Activated naive CD4-positive, alpha-beta T cell treated with anti-CD3 and anti-CD28 coated beads for 36 hours (primary cell): Measurements from ENCODE around the gene ST3GAL3. TPM values are rescaled to one million over a fixed set of nuclear protein-coding genes. Genes with fewer than 3 reads are reported as not detected.

Source experiments
- CTCF ChIA-PET: fragments of 350-600 bp; sonication (Branson Sonifier 250); formaldehyde crosslinking; loops from one replicate; lab custom pipeline; 2021; ENCODE audit warnings: antibody characterized with exemption; lab: Charles Lee
- DNase-seq: peaks from one replicate; pipeline ENCODE4 v3.0.0-alpha.2; 2020
- H3K27ac Mint-ChIP-seq: one replicate; pipeline ENCODE4 v1.8.0; 2021; ENCODE audit warnings: mild to moderate bottlenecking, mixed read lengths
- H3K27me3 Mint-ChIP-seq: one replicate; pipeline ENCODE4 v1.8.0; 2021; ENCODE audit warnings: low read depth, mixed read lengths
- H3K36me3 Mint-ChIP-seq: one replicate; pipeline ENCODE4 v1.8.0; 2021; ENCODE audit warnings: low read depth, mixed read lengths
- H3K4me1 Mint-ChIP-seq: one replicate; pipeline ENCODE4 v1.8.0; 2021; ENCODE audit warnings: low read depth, mixed read lengths
- H3K4me3 Mint-ChIP-seq: one replicate; pipeline ENCODE4 v1.8.0; 2021; ENCODE audit warnings: mild to moderate bottlenecking, moderate library complexity, mixed read lengths
- H3K9me3 Mint-ChIP-seq: one replicate; pipeline ENCODE4 v1.8.0; 2021; ENCODE audit warnings: mixed read lengths
- intact Hi-C: fragments of 100-400 bp; cut with micrococcal nuclease; formaldehyde crosslinking; loops from one replicate; pipeline ENCODE4 v1.15.1; 2023
- total RNA-seq, 2 experiments: library from RNA; stranded (reverse); gene quantifications; one replicate each; pipeline ENCODE4 v1.2.3, GENCODE V29; 2021

Gene ST3GAL3
- total RNA-seq, 2 experiments from 2014 or later: 14.2 to 17.8 TPM

- Mint-ChIP-seq H3K4me3 (no peak overlapping the region), H3K9me3 (no peaks in the 10 kb centered on the region), H3K36me3 (peaks cover 2% of the 10 kb centered on the region), H3K27ac (no peak overlapping the region), H3K4me1 (no peaks in the 10 kb centered on the region), H3K27me3 (no peaks in the 10 kb centered on the region)
- DNase-seq: no peak
- CTCF ChIA-PET: interaction anchor here (0.6 kb wide), 1 partner anchor 144 kb away, joined by 3 read pairs; no protein-coding TSS in a partner anchor
- intact Hi-C loops: no loop called here
These were observed 197.6 kb downstream of the ST3GAL3 start for GRCh38 chr1:43904660-43905551.

GRCh38 chr1:43908226-43908625 is 200.9 kb downstream of the ST3GAL3 start:
- Mint-ChIP-seq H3K27ac (no peak overlapping the region), H3K36me3 (no peaks in the 10 kb centered on the region), H3K4me3 (no peak overlapping the region), H3K9me3 (no peaks in the 10 kb centered on the region), H3K4me1 (no peaks in the 10 kb centered on the region), H3K27me3 (no peaks in the 10 kb centered on the region)
- no peak for DNase-seq
- intact Hi-C loops: no loop called here
- CTCF ChIA-PET: interaction anchor here (0.9 kb wide), 1 partner anchor 37 kb away, joined by 3 read pairs; no protein-coding TSS in a partner anchor

GRCh38 chr1:43908858-43909257 is 201.5 kb downstream of the ST3GAL3 start:
- intact Hi-C loops: no loop called here
- Mint-ChIP-seq H3K4me1 (no peaks in the 10 kb centered on the region), H3K4me3 (no peak overlapping the region), H3K36me3 (no peaks in the 10 kb centered on the region), H3K27me3 (no peaks in the 10 kb centered on the region), H3K27ac (no peak overlapping the region), H3K9me3 (no peaks in the 10 kb centered on the region)
- no peak for DNase-seq
- CTCF ChIA-PET: interaction anchor here (0.9 kb wide), 1 partner anchor 37 kb away, joined by 3 read pairs; no protein-coding TSS in a partner anchor

GRCh38 chr1:43910343-43910742 is 203.0 kb downstream of the ST3GAL3 start:
- Mint-ChIP-seq H3K27me3 (no peaks in the 10 kb centered on the region), H3K36me3 (no peaks in the 10 kb centered on the region), H3K4me3 (no peak overlapping the region), H3K4me1 (no peaks in the 10 kb centered on the region), H3K27ac (no peak overlapping the region), H3K9me3 (no peaks in the 10 kb centered on the region)
- DNase-seq: no peak
- intact Hi-C loops: no loop called here
- CTCF ChIA-PET: interaction anchor here (3.1 kb wide), 1 partner anchor 146 kb away, joined by 11 read pairs; no protein-coding TSS in a partner anchor

- Mint-ChIP-seq H3K9me3 (no peaks in the 10 kb centered on the region), H3K27ac (no peak overlapping the region), H3K4me3 (no peak overlapping the region), H3K36me3 (no peaks in the 10 kb centered on the region), H3K27me3 (no peaks in the 10 kb centered on the region), H3K4me1 (no peaks in the 10 kb centered on the region)
- CTCF ChIA-PET: interaction anchor here (1.5 to 3.1 kb wide), 2 partner anchors 22 to 148 kb away, joined by 5 to 11 read pairs; no protein-coding TSS in a partner anchor
- intact Hi-C loops: no loop called here
- no peak for DNase-seq
These were observed 205.3 kb downstream of the ST3GAL3 start for GRCh38 chr1:43912607-43913006.

GRCh38 chr1:43913051-43913501 is 205.7 kb downstream of the ST3GAL3 start:
- Mint-ChIP-seq H3K9me3 (no peaks in the 10 kb centered on the region), H3K36me3 (no peaks in the 10 kb centered on the region), H3K4me3 (no peak overlapping the region), H3K27ac (no peak overlapping the region), H3K27me3 (no peaks in the 10 kb centered on the region), H3K4me1 (no peaks in the 10 kb centered on the region)
- no peak for DNase-seq
- intact Hi-C loops: no loop called here
- CTCF ChIA-PET: interaction anchor here (1.5 to 3.1 kb wide), 2 partner anchors 22 to 149 kb away, joined by 5 to 11 read pairs; no protein-coding TSS in a partner anchor

- no peaks in the 10 kb centered on the region for H3K4me1 Mint-ChIP-seq
- no peak overlapping the region for H3K4me3 Mint-ChIP-seq
- H3K36me3 Mint-ChIP-seq: no peaks in the 10 kb centered on the region
- H3K9me3 Mint-ChIP-seq: no peaks in the 10 kb centered on the region
- CTCF ChIA-PET: interaction anchor here (3.1 kb wide), 1 partner anchor 150 kb away, joined by 11 read pairs; no protein-coding TSS in a partner anchor
- intact Hi-C loops: no loop called here
- no peak for DNase-seq
- no peaks in the 10 kb centered on the region for H3K27me3 Mint-ChIP-seq
- H3K27ac Mint-ChIP-seq: no peak overlapping the region
These were observed 206.5 kb downstream of the ST3GAL3 start for GRCh38 chr1:43913666-43914360.

GRCh38 chr1:43914576-43915525 is 207.5 kb downstream of the ST3GAL3 start:
- no peaks in the 10 kb centered on the region for H3K4me1 Mint-ChIP-seq
- no peaks in the 10 kb centered on the region for H3K27me3 Mint-ChIP-seq
- H3K4me3 Mint-ChIP-seq: no peak overlapping the region
- H3K36me3 Mint-ChIP-seq: no peaks in the 10 kb centered on the region
- DNase-seq: no peak
- intact Hi-C loops: no loop called here
- no peaks in the 10 kb centered on the region for H3K9me3 Mint-ChIP-seq
- CTCF ChIA-PET: interaction anchor here (0.6 kb wide), 1 partner anchor 200 kb away, joined by 3 read pairs; no protein-coding TSS in a partner anchor
- H3K27ac Mint-ChIP-seq: no peak overlapping the region

GRCh38 chr1:43919906-43920305 is 212.6 kb downstream of the ST3GAL3 start:
- no peaks in the 10 kb centered on the region for H3K9me3 Mint-ChIP-seq
- no peak overlapping the region for H3K4me3 Mint-ChIP-seq
- intact Hi-C loops: no loop called here
- no peaks in the 10 kb centered on the region for H3K36me3 Mint-ChIP-seq
- H3K4me1 Mint-ChIP-seq: no peaks in the 10 kb centered on the region
- H3K27ac Mint-ChIP-seq: no peak overlapping the region
- DNase-seq: no peak
- CTCF ChIA-PET: interaction anchor here (1.6 to 2.2 kb wide), 2 partner anchors 15 to 156 kb away, joined by 6 to 9 read pairs; partner anchors contain the start of gene ARTN
- H3K27me3 Mint-ChIP-seq: no peaks in the 10 kb centered on the region

GRCh38 chr1:43921022-43921421 is 213.7 kb downstream of the ST3GAL3 start:
- Mint-ChIP-seq H3K9me3 (no peaks in the 10 kb centered on the region), H3K36me3 (peaks cover 6% of the 10 kb centered on the region), H3K27me3 (no peaks in the 10 kb centered on the region), H3K4me1 (no peaks in the 10 kb centered on the region), H3K27ac (no peak overlapping the region), H3K4me3 (no peak overlapping the region)
- DNase-seq: no peak
- intact Hi-C loops: no loop called here
- CTCF ChIA-PET: interaction anchor here (1.6 kb wide), 1 partner anchor 157 kb away, joined by 6 read pairs; no protein-coding TSS in a partner anchor

GRCh38 chr1:43924516-43924915 is 217.2 kb downstream of the ST3GAL3 start:
- no peak for DNase-seq
- H3K9me3 Mint-ChIP-seq: no peaks in the 10 kb centered on the region
- no peak overlapping the region for H3K27ac Mint-ChIP-seq
- CTCF ChIA-PET: interaction anchor here (1.5 to 3.2 kb wide), 2 partner anchors 10 to 161 kb away, joined by 4 to 25 read pairs; partner anchors contain the start of gene ARTN
- peaks cover 6% of the 10 kb centered on the region for H3K36me3 Mint-ChIP-seq
- H3K4me1 Mint-ChIP-seq: no peaks in the 10 kb centered on the region
- H3K4me3 Mint-ChIP-seq: no peak overlapping the region
- intact Hi-C loops: no loop called here
- H3K27me3 Mint-ChIP-seq: no peaks in the 10 kb centered on the region
